Activated T-cell treated with anti-CD3 and anti-CD28 coated beads for 4 hours (primary cell): ENCODE data around the gene SPATA31D3.
"Not testable (repeated sequence)": the region's sequence is repeated elsewhere in the genome, so short reads cannot be mapped to it uniquely, and the experiment has no call there.

Experiments used
- DNase-seq: peaks from one replicate; pipeline ENCODE4 v3.0.0-alpha.2; 2020

The SPATA31D3 gene

DNA sequence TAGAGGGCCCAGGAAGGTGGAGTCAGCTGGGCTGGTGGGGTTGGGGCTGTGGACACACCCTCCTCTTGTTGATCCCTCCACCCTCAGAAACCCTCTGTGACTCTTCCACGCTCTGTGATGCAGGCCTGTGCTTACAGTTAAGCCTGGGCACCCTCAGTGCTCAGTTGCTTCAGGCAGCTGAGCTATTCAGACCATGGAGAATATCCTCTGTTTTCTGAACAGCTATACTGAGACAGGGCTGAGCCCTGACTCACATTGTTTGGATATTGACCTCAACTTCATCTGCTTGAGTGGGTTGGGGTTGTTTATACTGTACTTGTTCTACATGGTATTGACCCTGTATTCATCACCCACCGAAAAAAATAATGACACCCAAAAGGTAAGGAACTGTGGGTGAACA lies at the start of gene SPATA31D3:
SPATA31D3 (plus strand) TSS at position 108 of the 400 bp plus-strand sequence; CDS start at position 194, 86 bp downstream.
- DNase-seq = not testable (repeated sequence)

DNA sequence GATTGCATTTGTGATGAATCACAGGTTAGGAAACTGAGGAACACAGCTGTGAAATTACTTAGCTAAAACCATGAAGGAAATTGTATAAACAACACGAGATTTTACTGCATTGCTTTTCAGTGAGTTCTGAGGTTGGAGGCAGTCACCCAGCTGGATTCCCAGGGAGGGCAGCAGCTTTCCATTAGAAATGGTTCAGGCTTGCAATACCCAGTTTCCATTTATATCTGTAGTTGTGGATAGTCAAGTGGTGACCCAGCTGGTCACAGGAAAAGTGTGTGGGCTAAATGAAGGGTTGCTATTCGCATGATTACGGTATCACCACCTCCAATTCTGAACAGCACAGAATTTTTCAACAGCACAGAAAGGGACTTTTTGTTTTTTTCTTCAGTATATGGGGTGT lies 49.4 kb upstream of the SPATA31D3 start:
- no peak for DNase-seq

DNA sequence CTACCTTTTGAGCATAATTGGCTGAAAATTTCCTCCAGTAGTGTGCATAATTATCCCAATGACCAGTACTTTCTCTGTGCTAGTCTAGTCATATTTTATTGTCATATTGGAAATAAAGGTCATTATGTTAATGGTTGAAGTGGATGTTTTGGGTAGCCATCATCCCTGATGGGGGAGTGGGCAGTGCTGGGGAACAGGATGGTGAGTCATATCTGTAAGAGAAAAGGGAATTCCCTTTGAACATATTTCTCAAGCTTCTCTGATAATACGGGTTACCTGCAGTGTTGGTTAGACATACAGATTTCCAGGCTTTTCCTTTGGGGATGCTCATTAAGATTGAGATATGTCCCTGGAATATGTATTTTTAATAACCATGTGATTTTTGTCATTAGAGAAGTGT lies 48.4 kb upstream of the SPATA31D3 start:
- DNase-seq = no peak

DNA sequence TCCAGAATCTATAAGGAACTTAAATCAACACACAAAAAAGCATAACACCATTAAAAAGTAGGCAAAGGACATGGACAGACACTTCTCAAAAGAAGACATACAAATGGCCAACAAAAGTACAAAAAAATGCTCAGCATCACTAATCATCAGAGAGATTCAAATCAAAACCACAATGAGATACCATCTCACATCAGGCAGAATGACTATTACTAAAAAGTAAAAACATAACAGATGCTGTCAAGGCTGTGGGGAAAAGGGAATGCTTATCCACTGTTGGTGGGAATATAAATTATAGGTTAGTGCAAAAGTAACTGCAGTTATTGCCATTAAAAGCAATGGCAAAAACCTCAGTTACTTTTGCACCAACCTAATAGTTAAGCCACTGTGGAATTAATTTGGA lies 47.2 kb upstream of the SPATA31D3 start:
- DNase-seq = no peak

DNA sequence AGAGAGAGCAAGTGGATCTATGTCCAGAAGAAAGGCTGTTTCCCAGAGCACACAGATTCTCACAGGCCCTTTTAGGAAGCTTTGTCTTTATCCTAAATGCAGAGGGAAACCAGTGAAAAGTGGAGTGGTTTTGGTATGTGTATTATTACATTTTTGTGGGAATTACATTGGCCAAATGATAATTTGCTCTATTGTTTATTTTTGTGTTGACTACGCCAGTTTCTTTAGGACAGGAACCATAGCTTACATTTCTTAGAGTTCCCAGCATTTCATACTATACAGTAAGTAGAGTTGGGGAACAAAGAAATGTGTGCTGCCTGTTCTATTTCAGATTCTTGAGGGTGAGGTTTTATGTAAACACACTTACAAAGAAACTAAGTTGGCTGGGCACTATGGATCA lies 44.4 kb upstream of the SPATA31D3 start:
- DNase-seq = no peak

DNA sequence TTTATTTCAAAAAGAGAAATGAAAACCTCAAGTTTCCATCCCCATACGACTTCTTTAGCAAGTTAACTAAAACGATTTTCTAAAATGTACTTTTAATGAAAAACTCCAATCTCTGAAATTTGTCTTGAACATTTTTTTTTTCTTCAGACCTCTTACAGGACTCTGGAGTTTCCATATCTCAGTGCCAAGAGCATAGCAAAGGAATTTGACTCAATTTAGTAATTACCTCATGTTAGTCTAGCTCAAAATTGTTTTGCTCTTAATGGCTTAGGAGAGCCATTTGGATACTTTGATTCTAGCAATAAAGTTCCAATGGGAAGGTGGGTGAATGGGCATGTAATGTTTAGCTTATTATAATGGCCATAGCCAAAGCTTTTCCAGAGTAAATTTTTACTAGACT lies 41.1 kb upstream of the SPATA31D3 start:
- no peak for DNase-seq

DNA sequence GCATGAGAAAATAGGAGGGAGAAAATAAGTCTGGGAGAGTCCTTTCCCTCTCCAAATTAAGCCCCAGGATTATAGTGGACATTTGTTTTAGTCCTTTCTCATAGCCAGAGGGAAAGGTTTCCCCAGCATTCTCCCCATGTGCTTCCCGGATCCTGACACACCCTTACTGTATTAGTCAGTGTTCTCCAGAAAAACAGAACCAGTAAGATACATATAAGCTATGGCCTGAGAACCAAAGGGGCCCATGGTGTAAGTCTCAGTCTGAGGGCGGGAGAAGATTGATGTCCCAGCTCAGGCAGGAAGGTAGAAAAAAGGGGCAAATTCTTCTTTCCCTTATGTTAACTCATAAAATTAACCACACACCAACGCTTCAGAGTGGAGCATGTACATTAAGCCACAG lies 40.7 kb upstream of the SPATA31D3 start:
- no peak for DNase-seq

DNA sequence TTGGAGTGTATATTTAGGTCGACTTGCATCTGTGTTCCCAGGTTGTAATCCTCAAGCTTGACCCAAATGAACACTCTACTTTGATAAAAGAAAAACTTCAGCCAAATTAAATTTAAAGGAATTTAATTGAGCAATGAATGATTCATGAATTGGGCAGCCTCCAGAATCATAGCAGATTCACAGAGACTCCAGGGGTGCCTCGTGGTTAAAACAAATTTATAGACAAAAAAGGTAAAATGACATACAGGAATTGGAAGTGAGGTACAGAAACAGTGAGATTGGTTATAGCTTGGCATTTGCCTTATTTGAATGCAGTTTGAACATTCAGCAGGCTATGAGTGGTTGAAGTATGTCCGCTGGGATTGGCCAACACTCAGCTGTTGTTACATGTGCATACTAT lies 36.6 kb upstream of the SPATA31D3 start:
- DNase-seq = no peak

DNA sequence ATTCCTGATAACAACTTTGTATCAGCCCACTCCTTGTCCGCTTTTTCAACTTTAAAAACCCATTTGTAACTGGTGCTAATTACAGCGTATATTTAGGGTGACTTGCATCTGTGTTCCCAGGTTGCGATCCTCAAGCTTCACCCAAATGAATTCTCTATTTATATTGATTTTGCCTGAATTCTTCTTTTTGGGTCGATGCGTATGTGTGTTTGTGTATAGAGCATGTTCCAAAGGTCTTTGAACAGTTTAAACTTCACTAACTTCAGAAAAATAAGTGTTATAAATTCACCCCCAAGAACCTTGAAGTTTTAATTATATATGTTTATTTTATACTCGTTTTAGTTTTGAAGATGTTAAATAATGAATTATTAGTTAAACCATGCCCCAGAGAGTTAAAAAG lies 31.2 kb upstream of the SPATA31D3 start:
- DNase-seq = no peak

DNA sequence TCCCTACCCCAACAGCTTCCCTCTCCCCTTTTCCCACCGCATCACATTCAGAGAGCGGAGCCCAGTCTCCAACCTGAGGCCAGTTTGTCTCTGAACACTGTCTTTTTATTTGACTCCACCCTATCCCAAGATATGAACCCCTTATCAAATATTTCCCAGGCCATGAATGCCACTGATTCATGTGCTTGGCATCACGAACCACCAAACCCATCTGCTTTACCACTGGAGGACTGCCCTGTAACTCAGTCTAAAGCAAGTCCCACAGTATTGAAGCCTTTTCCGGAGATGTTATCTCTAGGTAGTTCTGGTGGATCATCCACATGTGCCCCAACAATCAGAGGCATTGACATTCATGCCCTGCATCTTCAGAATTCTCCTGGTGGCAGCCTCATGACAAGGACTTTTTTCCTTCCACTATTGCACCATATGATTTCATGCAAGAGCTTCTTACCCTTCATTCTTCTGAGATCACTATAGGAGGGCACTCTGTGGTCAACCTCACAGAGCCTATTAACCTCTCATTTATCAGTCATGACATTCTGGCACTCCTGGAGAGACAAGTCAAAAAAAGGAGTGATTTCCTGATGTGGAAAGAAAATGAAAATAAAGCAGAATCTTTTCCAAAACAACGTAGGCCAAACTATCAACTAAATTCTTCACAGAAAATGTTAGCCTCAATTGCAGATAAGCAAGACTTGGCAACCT lies 27.3 kb upstream of the SPATA31D3 start:
- DNase-seq = no peak

DNA sequence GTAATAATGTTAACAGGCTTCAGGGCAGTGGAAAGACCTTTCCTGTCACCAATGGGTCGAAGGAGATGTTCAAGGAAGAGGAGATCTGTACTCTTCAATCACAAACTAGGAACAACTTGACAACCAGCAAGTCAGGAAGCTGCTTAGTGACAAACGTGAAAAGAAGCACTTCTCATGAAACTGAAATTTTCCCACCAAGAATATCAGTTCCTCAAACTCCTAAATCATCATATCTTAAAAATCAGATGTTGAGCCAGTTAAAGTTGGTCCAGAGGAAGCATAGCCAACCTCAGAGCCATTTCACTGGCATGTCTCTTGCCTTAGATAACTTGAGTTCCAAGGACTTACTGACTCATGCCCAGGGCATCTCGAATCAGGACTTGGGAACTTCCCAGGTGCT lies 24.8 kb upstream of the SPATA31D3 start:
- not testable (repeated sequence) for DNase-seq

DNA sequence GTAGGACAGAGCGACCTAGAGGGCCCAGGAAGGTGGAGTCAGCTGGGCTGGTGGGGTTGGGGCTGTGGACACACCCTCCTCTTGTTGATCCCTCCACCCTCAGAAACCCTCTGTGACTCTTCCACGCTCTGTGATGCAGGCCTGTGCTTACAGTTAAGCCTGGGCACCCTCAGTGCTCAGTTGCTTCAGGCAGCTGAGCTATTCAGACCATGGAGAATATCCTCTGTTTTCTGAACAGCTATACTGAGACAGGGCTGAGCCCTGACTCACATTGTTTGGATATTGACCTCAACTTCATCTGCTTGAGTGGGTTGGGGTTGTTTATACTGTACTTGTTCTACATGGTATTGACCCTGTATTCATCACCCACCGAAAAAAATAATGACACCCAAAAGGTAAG lies 15.0 kb upstream of the SPATA31D3 start, which contains the start of gene SPATA31D4:
SPATA31D4 (plus strand) TSS at position 124 of the 400 bp plus-strand sequence; CDS start at position 210, 86 bp downstream.
- DNase-seq = not testable (repeated sequence)

DNA sequence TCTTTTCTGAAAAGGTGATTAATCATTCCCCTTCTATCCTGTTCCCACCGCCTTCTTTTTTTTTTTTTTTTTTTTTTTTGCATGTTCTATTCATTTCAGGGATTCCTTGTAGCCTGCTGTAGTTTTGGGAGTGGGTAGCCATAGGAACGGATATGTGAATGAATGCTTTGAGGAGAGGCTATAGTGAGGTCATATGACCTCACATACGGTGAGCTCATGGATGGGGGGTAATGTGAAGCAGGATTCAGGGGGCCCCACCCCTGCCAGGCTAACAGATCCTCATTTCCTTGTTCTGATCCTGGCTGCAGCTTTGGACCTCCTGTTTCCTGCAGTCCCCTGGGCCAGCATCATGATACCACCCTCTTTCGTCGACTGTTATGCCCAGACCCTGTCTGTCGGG lies 13.2 kb upstream of the SPATA31D3 start:
- not testable (repeated sequence) for DNase-seq

DNA sequence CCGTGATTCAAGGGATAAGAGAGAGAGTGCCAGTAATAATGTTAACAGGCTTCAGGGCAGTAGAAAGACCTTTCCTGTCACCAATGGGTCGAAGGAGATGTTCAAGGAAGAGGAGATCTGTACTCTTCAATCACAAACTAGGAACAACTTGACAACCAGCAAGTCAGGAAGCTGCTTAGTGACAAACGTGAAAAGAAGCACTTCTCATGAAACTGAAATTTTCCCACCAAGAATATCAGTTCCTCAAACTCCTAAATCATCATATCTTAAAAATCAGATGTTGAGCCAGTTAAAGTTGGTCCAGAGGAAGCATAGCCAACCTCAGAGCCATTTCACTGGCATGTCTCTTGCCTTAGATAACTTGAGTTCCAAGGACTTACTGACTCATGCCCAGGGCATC lies 9.8 kb upstream of the SPATA31D3 start:
- not testable (repeated sequence) for DNase-seq

DNA sequence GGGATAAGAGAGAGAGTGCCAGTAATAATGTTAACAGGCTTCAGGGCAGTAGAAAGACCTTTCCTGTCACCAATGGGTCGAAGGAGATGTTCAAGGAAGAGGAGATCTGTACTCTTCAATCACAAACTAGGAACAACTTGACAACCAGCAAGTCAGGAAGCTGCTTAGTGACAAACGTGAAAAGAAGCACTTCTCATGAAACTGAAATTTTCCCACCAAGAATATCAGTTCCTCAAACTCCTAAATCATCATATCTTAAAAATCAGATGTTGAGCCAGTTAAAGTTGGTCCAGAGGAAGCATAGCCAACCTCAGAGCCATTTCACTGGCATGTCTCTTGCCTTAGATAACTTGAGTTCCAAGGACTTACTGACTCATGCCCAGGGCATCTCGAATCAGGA lies 5.3 kb downstream of the SPATA31D3 start:
- DNase-seq = not testable (repeated sequence)

DNA sequence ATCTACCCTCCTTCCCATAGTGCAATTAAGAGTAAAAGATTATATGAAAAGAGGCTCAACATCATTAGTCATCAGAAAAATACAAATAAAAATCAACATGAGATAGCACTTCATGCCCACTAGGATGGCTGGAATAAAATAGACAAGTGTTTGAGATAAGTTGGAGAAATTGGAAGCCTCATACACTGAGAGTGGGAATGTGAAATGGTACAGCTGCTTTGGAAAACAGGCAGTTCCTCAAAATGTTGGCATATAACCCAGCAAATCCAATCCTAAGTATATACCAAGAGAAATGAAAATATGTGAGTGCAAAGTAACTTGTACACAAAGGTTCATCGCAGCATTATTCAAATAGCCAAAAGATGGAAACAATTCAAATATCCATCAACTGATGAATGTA lies 9.8 kb downstream of the SPATA31D3 start:
- no peak for DNase-seq

DNA sequence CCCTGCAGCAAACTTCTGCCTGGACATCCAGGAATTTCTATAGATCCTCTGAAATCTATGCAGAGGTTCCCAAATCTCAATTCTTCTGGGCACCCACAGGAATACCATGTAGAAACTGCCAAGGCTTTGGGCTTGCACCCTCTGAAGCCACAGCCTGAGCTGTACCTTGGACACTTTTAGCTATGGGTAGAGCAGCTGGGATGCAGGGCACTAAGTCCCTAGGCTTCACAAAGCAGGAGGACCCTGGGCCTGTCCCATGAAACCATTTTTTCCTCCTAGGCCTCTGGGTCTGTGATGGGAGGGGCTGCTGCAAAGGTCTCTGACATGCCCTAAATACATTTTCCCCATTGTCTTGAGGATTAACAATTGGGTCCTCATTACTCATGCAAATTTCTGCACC lies 12.3 kb downstream of the SPATA31D3 start:
- no peak for DNase-seq

DNA sequence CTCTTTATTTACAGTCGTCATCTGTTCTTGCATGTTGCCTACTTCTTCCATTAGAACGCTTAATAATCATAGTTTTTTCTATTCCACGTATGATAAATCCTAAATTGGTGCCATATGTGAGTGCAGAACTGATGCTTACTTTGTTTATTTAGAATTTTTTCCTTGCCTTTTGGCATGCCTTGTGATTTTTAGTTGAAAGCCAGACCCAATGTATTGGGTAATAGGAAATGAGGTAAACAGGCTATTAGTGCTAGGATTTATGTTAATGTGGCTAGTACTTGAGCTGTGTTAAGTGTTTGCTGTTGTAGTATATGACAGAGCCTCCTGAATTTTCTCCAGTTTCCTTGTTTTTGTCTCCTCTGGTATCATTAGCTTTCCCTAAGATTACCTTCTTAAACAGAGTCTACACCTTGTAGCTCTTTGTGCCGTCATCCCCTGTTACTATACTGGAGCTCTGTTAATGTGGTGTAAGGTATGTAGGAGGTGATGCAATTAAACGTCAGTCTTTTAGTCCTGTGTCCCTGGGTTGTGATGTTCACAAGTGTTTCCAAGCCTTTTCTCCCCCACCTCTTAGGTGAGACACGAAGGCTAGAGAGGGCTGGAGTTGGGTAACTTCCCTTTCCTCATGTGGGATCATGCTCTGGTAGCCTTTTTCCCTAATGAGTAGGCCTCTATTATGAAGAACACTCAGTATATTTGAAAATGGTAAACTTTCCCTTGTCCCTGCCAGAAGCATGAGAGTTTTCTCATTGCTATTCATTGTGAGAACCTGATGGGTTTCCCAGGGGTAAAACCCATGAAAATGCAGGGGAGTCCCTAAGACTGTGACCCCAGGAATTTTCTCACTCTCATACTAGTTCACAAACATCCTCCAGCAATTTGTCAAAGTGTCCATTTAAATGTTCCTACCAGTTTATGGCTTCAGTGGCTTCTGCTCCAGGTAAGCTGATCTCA lies 21.2 kb downstream of the SPATA31D3 start:
- no peak for DNase-seq

DNA sequence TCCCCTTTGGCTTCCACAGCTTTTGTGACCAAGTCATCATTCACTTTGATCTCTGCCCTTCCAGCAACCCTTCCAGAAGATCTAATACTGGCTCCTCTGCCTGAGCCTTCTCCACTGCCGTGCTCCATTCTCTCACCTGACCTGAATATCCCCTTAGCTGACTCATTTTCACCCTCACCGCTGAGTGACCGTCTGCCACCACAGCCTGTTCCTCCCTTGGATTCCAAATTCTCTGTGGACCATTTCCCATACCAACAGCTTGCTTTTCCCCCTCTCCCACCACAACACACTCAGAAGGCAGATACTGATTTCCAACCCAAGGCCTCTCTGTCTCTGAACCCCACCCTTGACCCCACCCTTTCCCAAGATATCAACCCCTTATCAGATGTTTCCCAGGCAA lies 24.7 kb downstream of the SPATA31D3 start:
- DNase-seq = no peak

DNA sequence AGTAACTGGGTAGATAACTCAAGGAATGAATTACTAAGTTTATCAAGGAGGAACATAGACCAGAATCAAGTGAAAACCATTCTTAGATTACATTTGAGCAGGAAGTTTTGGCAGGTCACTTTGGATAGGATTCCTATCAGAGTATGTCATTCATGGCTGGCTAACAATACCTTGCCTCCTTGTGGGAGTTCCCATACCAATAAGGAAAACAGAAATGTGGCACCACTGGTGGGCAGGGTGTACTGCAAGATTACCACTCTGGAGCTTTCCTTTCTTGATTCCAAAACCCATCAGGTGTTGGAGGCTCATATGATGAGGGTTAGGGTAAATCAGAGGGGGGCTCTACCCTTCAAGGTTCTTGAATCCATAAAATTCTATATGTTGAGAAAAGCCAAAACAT lies 26.7 kb downstream of the SPATA31D3 start:
- no peak for DNase-seq

DNA sequence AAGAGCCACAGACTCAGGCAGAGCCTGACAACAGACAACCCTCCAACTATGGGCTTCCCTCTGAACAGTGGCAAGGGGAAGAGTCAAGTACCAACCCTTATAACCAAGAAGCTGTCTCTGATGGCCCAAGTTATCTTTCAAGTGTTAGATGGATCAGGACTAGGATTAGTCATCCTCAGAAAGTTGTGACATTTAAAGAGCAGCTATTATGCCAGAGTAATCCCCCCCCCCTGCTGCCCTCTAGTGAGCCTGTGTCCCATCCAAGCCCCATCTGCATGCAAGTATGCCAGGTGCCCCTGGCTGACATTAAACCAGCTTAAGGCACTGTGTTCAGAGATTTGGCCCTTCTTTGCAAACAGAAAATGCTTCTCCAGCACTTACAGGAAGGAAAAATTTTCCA lies 28.4 kb downstream of the SPATA31D3 start:
- no peak for DNase-seq

DNA sequence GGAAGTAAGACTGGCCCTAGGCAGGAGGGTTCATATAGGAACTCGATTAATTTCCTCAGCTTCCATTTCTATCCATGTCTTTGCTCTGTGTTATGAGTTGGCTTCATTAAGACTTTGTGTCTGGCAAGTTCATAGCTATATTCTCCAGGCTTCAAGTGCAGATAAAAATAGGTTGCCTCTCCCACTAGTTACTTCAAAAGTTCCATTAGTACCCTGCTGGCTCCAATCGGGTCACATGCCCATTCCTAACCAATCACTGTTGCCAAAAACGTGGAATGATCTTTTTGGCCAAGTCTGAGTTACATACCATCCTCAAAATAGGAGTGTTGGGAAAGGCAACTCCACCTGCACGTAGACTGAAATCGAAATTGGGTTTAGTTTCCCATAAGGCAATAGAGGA lies 31.5 kb downstream of the SPATA31D3 start:
- no peak for DNase-seq

DNA sequence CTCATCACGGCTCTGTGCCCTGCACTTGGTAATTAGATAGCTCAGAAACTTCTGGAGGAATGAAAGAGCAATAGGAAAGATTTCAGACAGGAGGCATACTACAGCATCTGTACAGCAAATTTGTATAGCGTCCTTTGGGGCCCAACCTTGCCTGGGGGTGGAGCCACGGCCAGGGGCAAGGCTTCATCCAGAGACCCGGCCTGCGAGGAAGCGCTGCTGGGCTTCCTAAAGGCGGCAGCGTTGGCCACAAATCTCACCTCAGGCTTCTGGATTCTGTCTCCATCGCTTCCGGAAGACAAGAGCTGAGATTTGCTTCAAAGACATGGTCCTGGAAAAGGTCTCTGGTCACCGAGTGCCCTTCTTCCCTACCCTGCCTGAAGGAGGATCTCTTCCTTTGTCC lies 33.1 kb downstream of the SPATA31D3 start:
- no peak for DNase-seq

DNA sequence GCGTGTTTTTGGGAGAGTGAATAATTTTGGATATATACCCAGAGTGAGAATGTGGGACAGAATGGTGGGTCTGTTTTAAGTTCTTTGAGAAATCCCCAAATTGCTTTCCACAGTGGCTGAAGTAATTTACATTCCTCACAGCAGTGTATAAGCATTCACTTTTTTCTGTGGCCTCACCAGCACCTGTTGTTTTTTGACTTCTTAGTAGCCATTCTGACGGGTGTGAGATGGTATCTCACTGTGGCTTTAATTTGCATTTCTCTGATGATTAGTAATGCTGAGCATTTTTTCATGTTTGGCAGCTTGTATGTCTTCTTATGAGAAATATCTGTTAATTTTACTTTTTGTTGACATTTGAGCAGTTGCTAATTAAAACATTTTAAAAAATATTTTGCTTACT lies 35.9 kb downstream of the SPATA31D3 start:
- no peak for DNase-seq
